Mesendoderm (in vitro differentiated cells): ENCODE measurements around the gene MTCL3.

Experiments used
- DNase-seq: peaks from one replicate; pipeline ENCODE4 v3.0.0; 2013
- H2AK5ac ChIP-seq: 2 replicates; pipeline ENCODE4 v1.6.1; 2013; ENCODE audit warnings: low read length, inconsistent platforms
- H2BK120ac ChIP-seq: 2 replicates; pipeline ENCODE4 v1.6.1; 2013; ENCODE audit warnings: low read depth, mild to moderate bottlenecking, low read length, moderate library complexity, mixed read lengths
- H2BK15ac ChIP-seq: replicated peaks from 2 replicates; pipeline ENCODE4 v1.6.1; 2013; ENCODE audit warnings: low read depth, mild to moderate bottlenecking, moderate library complexity
- H2BK5ac ChIP-seq: 2 replicates; pipeline ENCODE4 v1.6.1; 2013; ENCODE audit warnings: low read length, inconsistent platforms
- H3K18ac ChIP-seq: 2 replicates; pipeline ENCODE4 v1.6.1; 2013; ENCODE audit warnings: mild to moderate bottlenecking, low read length, mixed read lengths
- H3K23ac ChIP-seq: one replicate; pipeline ENCODE4 v1.6.1; 2013; ENCODE audit warnings: low read length
- H3K27ac ChIP-seq: 2 replicates; pipeline ENCODE4 v1.5.1; 2013; ENCODE audit warnings: low read depth, mild to moderate bottlenecking, inconsistent platforms, low read length, moderate library complexity
- H3K27me3 ChIP-seq: 2 replicates; pipeline ENCODE4 v1.6.1; 2013; ENCODE audit warnings: low read length, control low read depth, mild to moderate bottlenecking, inconsistent platforms; ENCODE audit not compliant: insufficient read depth, poor library complexity
- H3K36me3 ChIP-seq: 2 replicates; pipeline ENCODE4 v1.6.1; 2013; ENCODE audit warnings: low read length, inconsistent platforms; ENCODE audit not compliant: control insufficient read depth, insufficient read depth
- H3K4ac ChIP-seq: one replicate; pipeline ENCODE4 v1.6.1; 2013; ENCODE audit warnings: low read depth, mild to moderate bottlenecking, low read length, moderate library complexity
- H3K4me1 ChIP-seq: 2 replicates; pipeline ENCODE4 v1.6.1; 2013; ENCODE audit warnings: low read depth, low read length, inconsistent platforms; ENCODE audit not compliant: control insufficient read depth
- H3K4me2 ChIP-seq: 2 replicates; pipeline ENCODE4 v1.6.1; 2013; ENCODE audit warnings: low read length
- H3K4me3 ChIP-seq: 2 replicates; pipeline ENCODE4 v1.5.1; 2013; ENCODE audit warnings: mild to moderate bottlenecking, low read length
- H3K56ac ChIP-seq: one replicate; pipeline ENCODE4 v1.6.1; 2013; ENCODE audit warnings: low read length
- H3K79me1 ChIP-seq: 2 replicates; pipeline ENCODE4 v1.6.1; 2013; ENCODE audit warnings: low read length, inconsistent platforms
- H3K79me2 ChIP-seq: 2 replicates; pipeline ENCODE4 v1.6.1; 2013; ENCODE audit warnings: mild to moderate bottlenecking, low read length; ENCODE audit not compliant: control insufficient read depth, insufficient read depth
- H3K9ac ChIP-seq: 2 replicates; pipeline ENCODE4 v1.6.1; 2013; ENCODE audit warnings: low read length, inconsistent platforms
- H4K5ac ChIP-seq: one replicate; pipeline ENCODE4 v1.6.1; 2013; ENCODE audit warnings: low read length
- H4K8ac ChIP-seq: one replicate; pipeline ENCODE4 v1.6.1; 2013; ENCODE audit warnings: low read depth, mild to moderate bottlenecking, control low read depth, low read length, moderate library complexity
- WGBS: extraction: QIAGEN DNeasy Blood & Tissue Kit; methylation state at CpG from one replicate; pipeline ENCODE4 v1.1.7; 2013; ENCODE audit warnings: low lambda C conversion rate, missing lambda C conversion rate; ENCODE audit not compliant: insufficient coverage; ENCODE audit errors: extremely low coverage; 5-methylcytosine and 5-hydroxymethylcytosine counted together

Gene MTCL3

GRCh38 chr6:127518710-127519468 is at the start of gene MTCL3:
TSS of gene MTCL3 (minus strand) at chr6:127519335.
- H2AK5ac ChIP-seq, result no peak within 1 kb of the TSS
- peak within 1 kb of the TSS; percentile 42 for H3K27ac ChIP-seq
- H2BK15ac ChIP-seq, result no peak within 1 kb of the TSS
- peak; percentile 93 for DNase-seq
- H3K9ac ChIP-seq, result peak within 1 kb of the TSS; percentile 62
- H3K56ac ChIP-seq, result peak within 1 kb of the TSS; percentile 66
- H2BK5ac ChIP-seq, result no peak within 1 kb of the TSS
- no peaks in the 10 kb centered on the region for H3K79me1 ChIP-seq
- no peak within 1 kb of the TSS for H3K4ac ChIP-seq
- peaks cover 3% of the 10 kb centered on the region for H3K79me2 ChIP-seq
- H3K23ac ChIP-seq, result no peak within 1 kb of the TSS
- WGBS, result no CpG with 5 or more reads among the region's 42 CpGs
- peaks cover 2% of the 10 kb centered on the region for H3K4me1 ChIP-seq
- H3K27me3 ChIP-seq, result no peaks in the 10 kb centered on the region
- no peak within 1 kb of the TSS for H4K5ac ChIP-seq
- H3K4me3 ChIP-seq, result peak within 1 kb of the TSS; percentile 64
- H3K4me2 ChIP-seq, result peak within 1 kb of the TSS; percentile 59
- H2BK120ac ChIP-seq, result no peak within 1 kb of the TSS
- H3K36me3 ChIP-seq, result no peaks in the 10 kb centered on the region
- no peak within 1 kb of the TSS for H4K8ac ChIP-seq
- H3K18ac ChIP-seq, result no peak within 1 kb of the TSS

- Histone ChIP-seq H2AK5ac (no peak overlapping the region), H3K27me3 (no peaks in the 10 kb centered on the region), H3K18ac (no peak overlapping the region), H2BK15ac (no peak overlapping the region), H3K36me3 (no peaks in the 10 kb centered on the region), H3K79me2 (no peaks in the 10 kb centered on the region), H4K8ac (no peak overlapping the region), H2BK5ac (no peak overlapping the region), H3K79me1 (no peaks in the 10 kb centered on the region), H3K4ac (no peak overlapping the region), H3K4me2 (no peak overlapping the region), H3K4me1 (no peaks in the 10 kb centered on the region), H3K56ac (no peak overlapping the region), H3K27ac (no peak overlapping the region), H3K23ac (no peak overlapping the region), H4K5ac (no peak overlapping the region), H2BK120ac (no peak overlapping the region), H3K4me3 (no peak overlapping the region), H3K9ac (no peak overlapping the region)
- DNase-seq, result no peak
- WGBS, result no CpG with 5 or more reads among the region's 2 CpGs
Measured at GRCh38 chr6:127567476-127567875, 48.3 kb upstream of the MTCL3 start.

- Histone ChIP-seq H4K8ac (no peak overlapping the region), H2AK5ac (no peak overlapping the region), H2BK15ac (no peak overlapping the region), H2BK120ac (no peak overlapping the region), H3K18ac (no peak overlapping the region), H3K4me1 (no peaks in the 10 kb centered on the region), H3K27me3 (no peaks in the 10 kb centered on the region), H3K79me1 (no peaks in the 10 kb centered on the region), H3K4me3 (no peak overlapping the region), H3K4me2 (no peak overlapping the region), H3K56ac (no peak overlapping the region), H3K9ac (no peak overlapping the region), H3K4ac (no peak overlapping the region), H3K36me3 (no peaks in the 10 kb centered on the region), H3K79me2 (no peaks in the 10 kb centered on the region), H4K5ac (no peak overlapping the region), H2BK5ac (no peak overlapping the region), H3K27ac (no peak overlapping the region), H3K23ac (no peak overlapping the region)
- DNase-seq, result no peak
Measured at GRCh38 chr6:127566651-127567050, 47.5 kb upstream of the MTCL3 start.

- Histone ChIP-seq H3K79me2 (no peaks in the 10 kb centered on the region), H3K4me2 (no peak overlapping the region), H3K56ac (no peak overlapping the region), H3K79me1 (no peaks in the 10 kb centered on the region), H3K27ac (no peak overlapping the region), H2BK120ac (no peak overlapping the region), H3K18ac (no peak overlapping the region), H2BK5ac (no peak overlapping the region), H4K5ac (no peak overlapping the region), H4K8ac (no peak overlapping the region), H2BK15ac (no peak overlapping the region), H3K4me1 (no peaks in the 10 kb centered on the region), H3K27me3 (no peaks in the 10 kb centered on the region), H3K9ac (no peak overlapping the region), H3K23ac (no peak overlapping the region), H3K4me3 (no peak overlapping the region), H2AK5ac (no peak overlapping the region), H3K4ac (no peak overlapping the region), H3K36me3 (no peaks in the 10 kb centered on the region)
- DNase-seq, result no peak
Measured at GRCh38 chr6:127566119-127566518, 47.0 kb upstream of the MTCL3 start.

GRCh38 chr6:127564761-127565160 is 45.6 kb upstream of the MTCL3 start:
- Histone ChIP-seq H3K4me3 (no peak overlapping the region), H4K8ac (no peak overlapping the region), H3K4ac (no peak overlapping the region), H2BK120ac (no peak overlapping the region), H3K9ac (no peak overlapping the region), H2BK15ac (no peak overlapping the region), H3K27me3 (no peaks in the 10 kb centered on the region), H2AK5ac (no peak overlapping the region), H3K79me1 (no peaks in the 10 kb centered on the region), H3K79me2 (no peaks in the 10 kb centered on the region), H3K36me3 (no peaks in the 10 kb centered on the region), H3K56ac (no peak overlapping the region), H3K4me1 (no peaks in the 10 kb centered on the region), H3K23ac (no peak overlapping the region), H3K27ac (no peak overlapping the region), H4K5ac (no peak overlapping the region), H3K4me2 (no peak overlapping the region), H2BK5ac (no peak overlapping the region), H3K18ac (no peak overlapping the region)
- DNase-seq, result no peak
- no CpG with 5 or more reads among the region's 3 CpGs for WGBS

- Histone ChIP-seq H3K27me3 (no peaks in the 10 kb centered on the region), H4K5ac (no peak overlapping the region), H3K18ac (no peak overlapping the region), H3K9ac (no peak overlapping the region), H3K79me2 (no peaks in the 10 kb centered on the region), H3K36me3 (no peaks in the 10 kb centered on the region), H3K4me1 (no peaks in the 10 kb centered on the region), H3K79me1 (no peaks in the 10 kb centered on the region), H2AK5ac (no peak overlapping the region), H3K4ac (no peak overlapping the region), H2BK5ac (no peak overlapping the region), H3K4me2 (no peak overlapping the region), H3K56ac (no peak overlapping the region), H2BK120ac (no peak overlapping the region), H3K4me3 (no peak overlapping the region), H3K23ac (no peak overlapping the region), H3K27ac (no peak overlapping the region), H4K8ac (no peak overlapping the region), H2BK15ac (no peak overlapping the region)
- DNase-seq, result no peak
- WGBS, result no CpG with 5 or more reads among the region's 1 CpG
Measured at GRCh38 chr6:127561660-127562059, 42.5 kb upstream of the MTCL3 start.
